Measurements from ENCODE around the gene GPR31.

DNA sequence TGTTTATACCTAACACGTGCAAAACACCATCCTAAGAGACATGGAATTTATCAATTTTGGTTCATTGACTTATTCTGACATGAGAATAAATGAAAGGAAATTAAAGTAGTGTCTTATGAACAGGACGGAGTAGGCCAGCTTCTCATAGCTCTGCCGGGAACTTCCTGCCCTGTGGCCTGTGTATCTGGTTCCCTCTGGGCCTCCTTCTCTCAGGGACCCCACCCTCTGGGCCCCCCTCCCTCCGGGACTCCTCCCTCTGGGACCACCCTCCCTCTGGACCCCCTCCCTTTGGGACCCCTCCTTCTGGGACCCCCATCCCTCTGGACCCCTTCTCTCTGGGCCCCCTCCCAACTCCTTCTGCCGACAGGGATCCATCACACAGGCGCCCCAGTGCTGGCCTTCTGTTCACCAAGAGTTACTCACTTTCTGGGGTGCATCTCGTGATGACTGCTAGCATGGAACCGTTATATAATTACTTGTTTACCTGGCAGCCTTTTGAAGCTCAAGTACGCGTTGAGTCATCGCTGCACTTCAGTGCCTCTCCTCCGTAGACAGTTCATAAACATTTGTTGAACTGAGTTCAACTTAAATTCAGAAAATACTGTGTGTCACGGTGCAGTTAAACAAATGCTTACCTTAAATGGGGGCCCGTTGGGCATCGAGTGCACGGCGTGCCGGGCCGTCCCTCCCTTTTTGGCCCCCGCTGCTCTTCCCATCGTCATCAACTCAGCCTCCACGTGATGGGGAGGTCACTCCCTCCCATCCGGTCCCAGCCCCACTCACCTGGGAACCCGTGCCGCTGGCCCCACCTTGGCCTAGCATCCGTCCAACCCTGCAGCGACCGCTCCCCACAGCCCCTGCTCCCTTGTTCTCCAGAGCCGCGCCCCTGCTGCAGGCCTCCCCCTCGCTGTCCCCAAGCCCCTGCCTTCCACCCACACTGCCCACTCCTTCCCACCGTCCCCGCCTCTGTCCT is 26.8 kb downstream of the GPR31 start:
- TF ChIP-seq SMC3 (conservative IDR thresholded peaks at IDR 0.05; ENCODE audit: poor library complexity): no peak
- TF ChIP-seq, protein P1, sequence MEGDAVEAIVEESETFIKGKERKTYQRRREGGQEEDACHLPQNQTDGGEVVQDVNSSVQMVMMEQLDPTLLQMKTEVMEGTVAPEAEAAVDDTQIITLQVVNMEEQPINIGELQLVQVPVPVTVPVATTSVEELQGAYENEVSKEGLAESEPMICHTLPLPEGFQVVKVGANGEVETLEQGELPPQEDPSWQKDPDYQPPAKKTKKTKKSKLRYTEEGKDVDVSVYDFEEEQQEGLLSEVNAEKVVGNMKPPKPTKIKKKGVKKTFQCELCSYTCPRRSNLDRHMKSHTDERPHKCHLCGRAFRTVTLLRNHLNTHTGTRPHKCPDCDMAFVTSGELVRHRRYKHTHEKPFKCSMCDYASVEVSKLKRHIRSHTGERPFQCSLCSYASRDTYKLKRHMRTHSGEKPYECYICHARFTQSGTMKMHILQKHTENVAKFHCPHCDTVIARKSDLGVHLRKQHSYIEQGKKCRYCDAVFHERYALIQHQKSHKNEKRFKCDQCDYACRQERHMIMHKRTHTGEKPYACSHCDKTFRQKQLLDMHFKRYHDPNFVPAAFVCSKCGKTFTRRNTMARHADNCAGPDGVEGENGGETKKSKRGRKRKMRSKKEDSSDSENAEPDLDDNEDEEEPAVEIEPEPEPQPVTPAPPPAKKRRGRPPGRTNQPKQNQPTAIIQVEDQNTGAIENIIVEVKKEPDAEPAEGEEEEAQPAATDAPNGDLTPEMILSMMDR (IDR thresholded peaks at IDR 0.05; ENCODE audit: poor library complexity, severe bottlenecking): no peak
- TF ChIP-seq POLR2AphosphoS5 (IDR thresholded peaks at IDR 0.05): no peak
- no peak for TF ChIP-seq MXI1 (conservative IDR thresholded peaks at IDR 0.05; ENCODE audit: poor library complexity, severe bottlenecking)
- no peak for TF ChIP-seq RAD21 (conservative IDR thresholded peaks at IDR 0.05)
